Kidney glomerular epithelial cell (primary cell): ENCODE data around the gene WDFY3.
"Not testable (repeated sequence)": the region's sequence is repeated elsewhere in the genome, so short reads cannot be mapped to it uniquely, and the experiment has no call there.

Experiments used
- DNase-seq: peaks from one replicate; lab custom pipeline; 2025; lab: John Stamatoyannopoulos, UW

The WDFY3 gene

DNA sequence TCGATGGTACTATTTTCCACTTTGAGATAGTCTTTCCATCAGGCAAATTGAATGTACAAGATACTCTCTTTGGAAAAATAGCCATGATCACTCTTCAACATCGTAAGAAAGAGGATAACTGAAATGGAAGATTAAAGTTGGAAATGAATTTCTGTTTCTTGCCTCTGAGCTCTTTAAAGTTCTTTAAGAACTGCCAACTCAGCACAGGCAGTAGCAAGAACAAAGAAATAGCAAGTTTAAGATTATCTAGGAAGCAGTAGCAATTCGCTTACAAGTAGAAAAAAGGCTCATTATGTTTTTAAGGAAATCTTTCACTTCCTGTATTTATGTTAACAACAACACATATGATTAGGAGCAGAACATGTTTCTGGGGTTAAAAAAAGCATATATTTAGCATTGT lies 255.9 kb downstream of the WDFY3 start:
- DNase-seq = no peak

- no peak for DNase-seq
Measured at GRCh38 chr4:84708406-84709135, 257.9 kb downstream of the WDFY3 start.

DNA sequence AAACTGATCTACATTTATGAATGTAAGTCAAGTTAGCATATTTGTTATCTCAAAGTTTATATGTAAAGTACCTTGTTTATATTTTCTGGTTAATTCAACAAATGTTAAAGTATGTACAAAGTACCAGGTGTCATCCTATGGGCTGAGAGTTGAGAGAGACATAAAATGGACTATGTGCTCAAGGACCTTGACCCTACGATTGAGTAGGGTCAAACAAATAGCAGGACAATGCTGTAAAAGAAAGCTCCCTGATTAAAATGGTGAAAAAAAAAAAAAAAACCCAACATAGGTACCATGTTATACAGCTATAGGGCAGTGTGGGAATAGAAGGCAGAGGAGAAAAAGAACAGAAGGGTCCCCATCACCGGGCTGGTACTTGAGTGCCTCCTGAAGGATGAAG lies 260.2 kb downstream of the WDFY3 start:
- no peak for DNase-seq

- no peak for DNase-seq
Measured at GRCh38 chr4:84699001-84699671, 267.4 kb downstream of the WDFY3 start.

GRCh38 chr4:84697615-84698201 lies 268.8 kb downstream of the WDFY3 start:
- no peak for DNase-seq

DNA sequence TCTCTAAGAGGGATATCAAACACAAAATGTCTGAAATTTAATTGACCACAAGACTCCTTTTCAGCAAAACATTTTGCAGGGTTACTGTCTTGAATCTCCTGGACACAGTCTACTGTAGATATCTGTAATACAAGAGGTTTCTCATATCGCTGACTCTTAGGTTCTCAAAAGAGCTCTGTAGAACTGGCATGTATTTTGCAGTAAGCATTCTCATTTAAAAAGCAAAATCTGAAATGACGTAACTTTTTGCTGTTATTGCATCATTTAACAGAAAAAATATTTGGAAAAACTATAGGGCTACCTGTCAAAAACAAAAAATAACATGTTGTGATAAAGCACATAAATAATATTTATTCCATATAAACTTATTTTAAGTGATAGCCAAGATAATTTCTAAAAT lies 269.3 kb downstream of the WDFY3 start:
- no peak for DNase-seq

- DNase-seq = no peak
Measured at GRCh38 chr4:84691800-84692199, 274.7 kb downstream of the WDFY3 start.

DNA sequence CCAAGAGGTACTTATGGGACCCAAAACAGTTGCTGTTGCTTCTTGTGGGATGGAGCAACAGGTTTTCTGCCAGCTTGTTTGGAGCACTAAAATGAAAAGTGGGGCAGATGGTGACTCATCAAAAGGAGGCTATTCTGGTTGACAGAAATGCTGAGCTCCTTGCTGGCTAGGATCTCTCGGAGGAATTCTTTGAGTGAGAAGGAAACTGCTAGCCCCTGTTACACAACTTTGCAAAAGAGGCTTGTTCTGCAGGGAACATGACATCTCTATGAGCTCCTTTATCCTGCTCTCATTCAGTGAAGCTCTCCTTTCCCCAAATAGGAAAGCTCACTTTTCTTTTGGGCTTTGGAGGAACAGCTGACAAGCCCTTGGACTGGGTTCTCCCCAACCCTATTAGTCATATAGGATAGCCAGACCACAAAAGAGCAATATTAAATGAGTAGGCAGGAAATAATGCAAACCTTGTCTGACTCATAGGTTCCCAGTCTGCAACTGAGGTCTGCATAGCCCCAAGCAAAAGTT lies 275.3 kb downstream of the WDFY3 start:
- peak; percentile 46 for DNase-seq

- no peak for DNase-seq
Measured at GRCh38 chr4:84690481-84690880, 276.0 kb downstream of the WDFY3 start.

- DNase-seq = no peak
Measured at GRCh38 chr4:84689197-84689596, 277.3 kb downstream of the WDFY3 start.

- no peak for DNase-seq
Measured at GRCh38 chr4:84688605-84689004, 277.9 kb downstream of the WDFY3 start.

GRCh38 chr4:84685105-84685504 lies 281.4 kb downstream of the WDFY3 start:
- no peak for DNase-seq

GRCh38 chr4:84684361-84684760 lies 282.1 kb downstream of the WDFY3 start:
- no peak for DNase-seq

DNA sequence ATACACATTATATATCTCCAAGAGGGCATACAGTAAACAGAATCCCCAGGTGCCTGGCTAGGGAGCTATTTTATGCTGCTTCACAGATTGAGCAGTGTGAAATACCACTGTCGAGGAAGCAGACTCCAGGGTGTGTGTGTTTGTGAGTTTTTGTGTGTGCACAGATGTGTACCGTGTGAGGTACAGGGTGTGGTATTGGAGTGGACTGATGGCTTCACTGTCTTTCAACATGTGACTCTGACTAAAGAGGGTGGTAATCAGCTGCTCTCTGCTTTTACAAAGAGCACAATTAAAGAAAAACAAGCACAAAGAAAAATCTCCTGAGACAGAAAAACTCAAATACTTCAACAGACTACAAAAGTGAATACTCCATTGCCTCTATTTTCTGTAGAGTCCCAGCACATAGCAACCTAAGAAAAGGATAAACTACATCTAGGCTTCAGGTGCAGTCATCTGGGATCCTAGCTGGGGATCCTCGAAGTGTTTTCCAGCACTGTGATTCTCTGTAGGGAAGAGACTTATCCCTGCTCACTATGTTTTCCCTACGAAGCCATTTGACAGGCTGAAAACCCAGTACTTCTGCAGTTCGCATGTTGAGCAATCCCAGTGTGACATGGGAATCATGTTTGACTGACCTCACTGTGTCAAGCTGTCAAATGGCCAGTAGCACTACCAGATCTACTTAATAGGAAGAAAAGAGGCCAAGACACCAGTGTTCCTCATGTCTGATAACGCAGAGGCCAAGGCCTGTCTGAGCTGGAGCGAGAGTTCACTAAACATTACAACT lies 283.2 kb downstream of the WDFY3 start:
- no peak for DNase-seq

DNA sequence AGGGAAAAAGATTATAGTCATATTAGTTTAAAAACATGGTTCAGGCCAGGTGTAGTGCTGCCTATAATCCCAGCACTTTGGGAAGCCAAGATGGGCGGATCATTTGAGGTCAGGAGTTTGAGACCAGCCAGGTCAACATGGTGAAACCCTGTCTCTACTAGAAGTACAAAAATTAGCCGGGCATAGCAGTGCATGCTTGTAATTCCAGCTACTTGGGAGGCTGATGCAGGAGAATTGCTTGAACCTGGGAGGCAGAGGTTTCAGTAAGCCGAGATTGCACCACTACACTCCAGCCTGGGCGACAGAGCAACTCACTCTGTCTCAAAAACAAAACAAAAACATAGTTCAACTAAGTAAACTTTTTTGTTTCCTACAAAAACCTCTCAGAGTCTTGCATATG lies 283.8 kb downstream of the WDFY3 start:
- not testable (repeated sequence) for DNase-seq

DNA sequence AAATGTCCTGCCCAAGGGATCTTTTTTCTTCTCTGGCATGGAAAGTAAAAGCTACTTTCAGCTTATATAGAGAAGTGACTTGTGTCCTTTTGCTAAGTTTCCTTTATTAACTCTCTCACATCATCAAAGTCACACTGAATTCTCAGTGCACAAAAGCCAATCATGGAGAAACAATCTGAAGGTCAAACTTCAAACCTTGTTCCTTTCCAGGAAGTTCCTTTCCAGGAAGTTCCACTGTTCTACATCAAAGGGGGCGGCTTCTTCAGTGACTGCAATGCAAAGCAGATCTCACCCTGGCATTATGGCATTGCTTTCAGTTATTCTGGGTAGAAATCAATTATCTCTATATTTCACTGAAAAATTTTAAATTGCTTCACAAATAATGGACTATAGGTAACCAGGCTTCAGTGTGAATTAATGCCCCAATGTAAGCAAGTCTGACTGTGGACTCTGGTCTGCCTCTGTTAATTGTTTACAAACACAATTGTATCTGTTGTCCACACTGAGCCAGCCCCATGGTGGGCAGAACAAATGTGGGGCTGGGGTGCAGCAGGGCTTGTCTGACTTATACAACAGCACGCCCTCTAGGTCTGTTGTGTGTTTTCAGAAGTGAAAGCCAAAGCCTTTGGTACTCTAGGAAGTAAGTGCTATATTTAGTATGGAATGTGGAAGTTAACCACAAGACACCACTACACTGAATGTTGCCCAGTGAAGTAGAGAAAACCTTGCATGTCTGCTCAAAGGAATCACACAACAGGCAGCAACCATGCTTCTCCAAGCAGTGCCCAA lies 284.8 kb downstream of the WDFY3 start:
- DNase-seq = peak; percentile 68

GRCh38 chr4:84680956-84681355 lies 285.5 kb downstream of the WDFY3 start:
- no peak for DNase-seq

DNA sequence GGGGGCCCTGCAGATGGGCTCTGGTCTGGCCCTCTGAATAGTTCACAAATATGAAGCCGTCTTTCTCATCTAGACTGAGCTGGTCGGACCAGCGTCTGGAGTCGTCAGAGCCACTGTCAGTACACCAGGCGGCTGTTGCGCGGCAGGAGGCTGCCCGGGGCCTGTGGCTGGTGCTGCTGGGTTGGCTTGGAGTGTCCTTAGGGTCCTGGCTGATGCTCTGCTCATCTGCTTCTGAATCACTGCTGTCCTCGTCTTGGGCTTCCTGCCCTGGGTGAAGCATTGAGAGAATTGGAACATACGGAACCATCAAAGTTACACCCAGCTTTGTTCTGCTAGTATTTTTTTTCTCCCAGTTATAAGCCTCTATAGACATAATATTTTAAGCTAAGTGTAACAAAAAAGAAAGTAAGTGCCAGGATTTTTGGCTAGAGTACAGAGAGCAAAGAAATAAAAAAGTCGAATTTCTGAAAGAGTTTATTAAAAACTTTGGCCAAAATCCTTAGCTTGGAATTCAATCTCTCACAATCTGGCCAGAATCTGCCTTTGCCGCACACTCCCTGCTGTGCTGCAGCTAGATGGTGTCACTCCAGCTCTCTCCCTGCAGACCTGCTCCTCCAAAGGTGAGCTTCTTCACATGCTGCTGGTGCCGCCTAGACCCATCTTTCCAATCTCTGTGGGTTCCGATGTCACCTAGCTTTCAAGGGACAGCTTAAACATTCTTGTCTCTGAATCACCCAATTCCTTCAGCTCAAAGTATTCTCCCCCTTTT lies 287.3 kb downstream of the WDFY3 start:
- DNase-seq = no peak

DNA sequence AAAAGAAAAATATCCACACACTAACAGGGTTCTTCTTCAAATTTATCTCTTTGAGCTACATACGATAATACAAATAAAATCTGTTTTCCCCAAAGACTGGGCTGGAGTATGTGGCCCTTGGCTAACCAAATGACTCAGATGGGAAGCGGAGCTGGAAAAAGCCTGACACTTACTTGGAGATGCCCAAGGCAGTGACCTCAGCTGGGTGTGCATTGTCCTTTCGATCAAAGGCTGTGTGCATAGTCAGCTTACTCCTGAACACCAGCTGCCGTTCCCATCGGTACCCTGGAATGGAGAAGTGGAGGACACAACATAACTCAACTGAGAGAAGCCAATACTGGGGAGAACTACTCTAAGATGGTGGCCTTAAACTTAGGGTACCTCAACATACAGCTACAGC lies 288.5 kb downstream of the WDFY3 start:
- no peak for DNase-seq

- no peak for DNase-seq
Measured at GRCh38 chr4:84677093-84677492, 289.4 kb downstream of the WDFY3 start.
